GM23248 (cell line): Measurements from ENCODE around the gene TRAF3.

Experiments used
- EZH2 ChIP-seq: fragments of 200-600 bp; sonication (generic); IDR thresholded peaks from 2 replicates; pipeline ENCODE4 v1.6.1; 2018; ENCODE audit warnings: antibody characterized with exemption, mild to moderate bottlenecking; ENCODE audit not compliant: insufficient read depth, poor library complexity, severe bottlenecking
- EZH2phosphoT487 ChIP-seq: fragments of 200-600 bp; sonication (generic); IDR thresholded peaks from 2 replicates; pipeline ENCODE4 v1.6.1; 2018; ENCODE audit warnings: antibody characterized with exemption, moderate library complexity, mild to moderate bottlenecking, low read depth; ENCODE audit not compliant: insufficient read depth

DNA sequence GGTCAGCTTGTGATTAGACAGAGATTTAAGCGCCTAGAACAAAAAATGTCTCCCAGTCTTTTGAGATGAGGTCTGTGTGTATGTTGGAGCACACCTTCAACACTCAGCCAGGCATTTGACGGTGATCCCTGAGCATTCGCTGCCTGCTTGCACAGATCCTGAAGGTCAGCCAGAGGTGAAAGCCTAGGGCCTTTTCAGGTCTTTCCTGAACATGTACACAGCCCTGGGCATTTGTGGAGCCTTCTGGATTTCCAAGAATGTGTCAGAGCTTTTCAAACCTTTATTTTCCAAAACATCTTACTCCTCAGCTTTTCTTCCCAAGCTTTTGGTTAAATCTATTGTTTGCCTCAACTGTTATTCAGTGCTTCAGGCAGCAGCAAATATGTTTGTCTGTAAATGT, 86.1 kb downstream of the TRAF3 start:
- TF ChIP-seq EZH2 (no peak), EZH2phosphoT487 (no peak)
